Mesothelial cell of epicardium (in vitro differentiated cells): ENCODE data around the gene SMDT1. TPM values are rescaled to one million over a fixed set of nuclear protein-coding genes. Genes with fewer than 3 reads are reported as not detected.

Experiments
- DNase-seq, 2 experiments: peaks; one replicate each; pipeline ENCODE4 v3.0.0; 2021; ENCODE audit warnings: low spot score in 2 of 2; ENCODE audit not compliant: unreplicated experiment in 2 of 2
- H3K27ac Mint-ChIP-seq: 2 replicates; pipeline ENCODE4 v1.8.0; 2021; ENCODE audit warnings: mixed read lengths
- H3K27me3 Mint-ChIP-seq: 2 replicates; pipeline ENCODE4 v1.8.0; 2021; ENCODE audit warnings: low read depth, mixed read lengths
- H3K36me3 Mint-ChIP-seq: 2 replicates; pipeline ENCODE4 v1.8.0; 2021; ENCODE audit warnings: mixed read lengths
- H3K4me1 Mint-ChIP-seq: 2 replicates; pipeline ENCODE4 v1.8.0; 2021; ENCODE audit warnings: mixed read lengths
- H3K4me3 Mint-ChIP-seq: 2 replicates; pipeline ENCODE4 v1.8.0; 2021; ENCODE audit warnings: mild to moderate bottlenecking, moderate library complexity, mixed read lengths
- H3K9me3 Mint-ChIP-seq: 2 replicates; pipeline ENCODE4 v1.8.0; 2021; ENCODE audit warnings: mixed read lengths
- total RNA-seq: library from RNA; stranded (reverse); gene quantifications from 3 replicates; pipeline ENCODE4 v1.2.1, GENCODE V29; 2021
- TF ChIP-seq, protein P1 (sequence below): fragments of 200-600 bp; sonication (generic); IDR thresholded peaks from one replicate; pipeline ENCODE4 v1.5.0; 2021; ENCODE audit warnings: antibody characterized with exemption; ENCODE audit not compliant: unreplicated experiment

Gene SMDT1
- total RNA-seq, 1 donor from 2014 or later: 71.0 TPM

DNA sequence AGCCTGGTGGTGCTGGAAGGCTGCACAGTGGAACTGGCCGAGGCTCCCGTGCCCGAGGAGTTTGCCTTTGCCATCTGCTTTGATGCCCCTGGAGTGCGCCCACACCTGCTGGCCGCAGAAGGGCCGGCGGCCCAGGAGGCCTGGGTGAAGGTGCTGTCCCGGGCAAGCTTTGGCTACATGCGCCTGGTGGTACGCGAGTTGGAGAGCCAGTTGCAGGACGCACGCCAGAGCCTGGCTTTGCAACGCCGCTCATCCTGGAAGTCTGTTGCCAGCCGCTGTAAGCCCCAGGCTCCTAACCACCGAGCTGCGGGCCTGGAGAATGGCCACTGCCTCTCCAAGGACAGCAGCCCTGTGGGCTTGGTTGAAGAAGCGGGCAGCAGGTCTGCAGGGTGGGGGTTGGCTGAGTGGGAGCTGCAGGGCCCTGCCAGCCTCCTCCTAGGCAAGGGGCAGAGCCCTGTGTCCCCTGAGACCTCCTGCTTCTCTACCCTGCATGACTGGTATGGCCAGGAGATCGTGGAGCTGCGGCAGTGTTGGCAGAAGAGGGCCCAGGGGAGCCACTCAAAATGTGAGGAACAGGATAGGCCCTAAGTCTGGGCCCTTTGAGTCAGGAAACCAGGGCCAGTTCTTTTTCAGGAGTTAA is 1.9 kb upstream of the SMDT1 start:
- Mint-ChIP-seq H3K36me3 (peaks cover 7% of the 10 kb centered on the region), H3K9me3 (no peaks in the 10 kb centered on the region), H3K27me3 (no peaks in the 10 kb centered on the region), H3K27ac (peak overlapping the region; percentile 98), H3K4me3 (no peak overlapping the region), H3K4me1 (peaks cover 42% of the 10 kb centered on the region)
- TF ChIP-seq, protein P1, sequence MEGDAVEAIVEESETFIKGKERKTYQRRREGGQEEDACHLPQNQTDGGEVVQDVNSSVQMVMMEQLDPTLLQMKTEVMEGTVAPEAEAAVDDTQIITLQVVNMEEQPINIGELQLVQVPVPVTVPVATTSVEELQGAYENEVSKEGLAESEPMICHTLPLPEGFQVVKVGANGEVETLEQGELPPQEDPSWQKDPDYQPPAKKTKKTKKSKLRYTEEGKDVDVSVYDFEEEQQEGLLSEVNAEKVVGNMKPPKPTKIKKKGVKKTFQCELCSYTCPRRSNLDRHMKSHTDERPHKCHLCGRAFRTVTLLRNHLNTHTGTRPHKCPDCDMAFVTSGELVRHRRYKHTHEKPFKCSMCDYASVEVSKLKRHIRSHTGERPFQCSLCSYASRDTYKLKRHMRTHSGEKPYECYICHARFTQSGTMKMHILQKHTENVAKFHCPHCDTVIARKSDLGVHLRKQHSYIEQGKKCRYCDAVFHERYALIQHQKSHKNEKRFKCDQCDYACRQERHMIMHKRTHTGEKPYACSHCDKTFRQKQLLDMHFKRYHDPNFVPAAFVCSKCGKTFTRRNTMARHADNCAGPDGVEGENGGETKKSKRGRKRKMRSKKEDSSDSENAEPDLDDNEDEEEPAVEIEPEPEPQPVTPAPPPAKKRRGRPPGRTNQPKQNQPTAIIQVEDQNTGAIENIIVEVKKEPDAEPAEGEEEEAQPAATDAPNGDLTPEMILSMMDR: no peak
- DNase-seq: no peak

DNA sequence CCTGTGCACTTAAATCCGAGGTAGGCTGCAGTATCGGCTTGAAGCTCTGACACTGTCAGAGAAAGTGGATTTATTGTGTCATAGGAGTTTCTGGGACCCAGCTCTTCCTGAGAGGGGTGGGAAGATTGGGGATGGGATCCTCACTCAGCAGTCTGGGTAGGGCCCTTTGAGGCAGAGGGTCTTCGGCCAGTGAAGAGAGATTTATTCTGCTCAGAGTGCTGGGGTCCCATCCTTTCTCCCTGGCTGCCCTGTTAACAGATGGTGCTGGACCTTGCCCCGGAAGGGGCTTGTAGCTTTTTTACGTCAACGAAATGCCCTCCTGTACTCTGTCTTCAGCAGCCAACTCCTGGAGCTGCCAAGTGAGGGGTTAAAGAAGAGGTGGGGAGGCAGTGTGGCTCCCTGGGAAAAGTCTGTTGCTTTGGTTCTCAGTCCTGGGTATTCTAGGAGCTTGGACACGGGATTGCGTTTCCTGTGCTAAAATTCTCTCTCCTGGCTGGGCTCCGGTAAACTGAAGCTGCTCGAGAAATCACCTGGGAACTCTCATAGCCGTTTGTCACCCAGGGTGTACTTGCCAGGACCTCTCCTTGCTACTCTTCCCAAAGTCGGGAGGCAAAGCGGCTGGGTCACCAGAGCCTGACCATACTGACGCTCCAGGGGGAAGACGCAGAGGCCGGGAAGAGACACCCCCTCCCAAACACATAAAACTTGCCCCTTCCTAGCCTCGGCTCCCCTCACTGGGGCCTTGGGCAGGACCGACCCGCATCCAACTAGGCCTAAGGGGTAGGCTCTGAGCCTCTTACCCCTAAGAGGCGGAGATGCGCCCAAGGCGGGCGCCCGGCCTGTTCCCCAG is 806 bp upstream of the SMDT1 start:
- no peaks in the 10 kb centered on the region for H3K27me3 Mint-ChIP-seq
- peak overlapping the region; percentile 98 for H3K27ac Mint-ChIP-seq
- H3K4me1 Mint-ChIP-seq: peaks cover 31% of the 10 kb centered on the region
- H3K4me3 Mint-ChIP-seq: peak overlapping the region; percentile 85
- TF ChIP-seq, protein P1: no peak
- DNase-seq: no peak
- H3K36me3 Mint-ChIP-seq: peaks cover 11% of the 10 kb centered on the region
- H3K9me3 Mint-ChIP-seq: no peaks in the 10 kb centered on the region

DNA sequence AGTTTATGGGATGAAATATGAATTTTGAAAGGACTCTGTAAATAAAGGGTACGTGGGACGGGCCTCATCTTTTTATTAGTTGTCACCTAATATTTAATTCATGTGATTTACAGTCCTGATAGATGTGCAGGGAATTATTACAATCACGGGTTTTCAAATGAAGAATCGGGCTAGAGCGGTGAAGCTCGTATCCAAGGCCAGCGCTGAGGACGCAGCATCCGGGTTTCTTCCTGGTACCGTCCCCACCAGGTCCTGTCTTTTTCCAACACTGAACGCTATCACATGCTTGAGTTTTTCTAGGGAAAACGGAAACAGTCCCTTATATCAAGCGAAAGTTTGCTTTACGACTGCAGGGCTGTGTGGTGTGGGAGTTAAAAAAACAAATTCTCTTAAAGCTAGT is 787 bp downstream of the SMDT1 start:
- peak overlapping the region; percentile 98 for H3K27ac Mint-ChIP-seq
- DNase-seq: peak in 1 of 2 experiments; percentile 46
- peaks cover 26% of the 10 kb centered on the region for H3K4me1 Mint-ChIP-seq
- no peaks in the 10 kb centered on the region for H3K9me3 Mint-ChIP-seq
- H3K27me3 Mint-ChIP-seq: no peaks in the 10 kb centered on the region
- H3K4me3 Mint-ChIP-seq: peak overlapping the region; percentile 85
- H3K36me3 Mint-ChIP-seq: peaks cover 21% of the 10 kb centered on the region
- TF ChIP-seq, protein P1: no peak

DNA sequence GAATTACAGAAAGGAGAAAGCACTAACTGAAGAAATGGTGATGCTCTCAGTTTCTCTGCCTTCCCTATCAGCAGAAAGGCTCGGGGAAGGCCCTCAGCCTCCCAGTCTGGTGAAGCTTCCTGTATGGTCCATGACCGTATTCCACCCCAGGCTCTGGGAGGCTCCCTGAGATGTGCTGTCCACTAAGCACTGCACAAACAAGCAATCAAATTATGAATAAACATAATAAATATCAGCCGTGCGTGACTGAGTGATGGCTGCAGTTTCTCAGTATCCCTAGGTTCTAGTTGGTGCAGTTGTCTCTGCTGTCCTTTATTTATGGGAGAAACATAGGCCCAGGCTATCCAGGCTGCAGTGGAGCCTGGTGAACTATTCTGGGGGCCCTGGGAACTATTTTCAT is 3.6 kb downstream of the SMDT1 start:
- peaks cover 37% of the 10 kb centered on the region for H3K36me3 Mint-ChIP-seq
- H3K4me1 Mint-ChIP-seq: peaks cover 26% of the 10 kb centered on the region
- no peak overlapping the region for H3K27ac Mint-ChIP-seq
- no peaks in the 10 kb centered on the region for H3K27me3 Mint-ChIP-seq
- TF ChIP-seq, protein P1: no peak
- H3K9me3 Mint-ChIP-seq: no peaks in the 10 kb centered on the region
- no peak for DNase-seq
- H3K4me3 Mint-ChIP-seq: no peak overlapping the region

DNA sequence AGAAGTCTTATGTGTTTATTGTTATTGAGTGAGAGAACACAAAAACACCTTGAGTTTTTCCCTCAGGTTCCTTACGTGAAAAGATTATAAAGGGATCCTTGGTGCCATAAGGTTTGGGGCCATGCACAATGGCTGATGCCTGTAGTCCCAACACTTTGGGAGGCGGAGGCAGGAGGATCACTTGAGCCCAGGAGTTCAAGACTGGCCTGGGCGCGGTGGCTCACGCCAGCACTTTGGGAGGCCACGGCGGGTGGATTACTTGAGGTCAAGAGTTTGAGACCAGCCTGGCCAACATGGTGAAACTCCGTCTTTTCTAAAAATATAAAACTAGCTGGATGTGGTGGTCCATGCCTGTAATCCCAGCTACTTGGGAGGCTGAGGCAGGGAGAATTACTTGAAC is 5.4 kb downstream of the SMDT1 start:
- Mint-ChIP-seq H3K9me3 (no peaks in the 10 kb centered on the region), H3K4me3 (no peak overlapping the region), H3K27ac (no peak overlapping the region), H3K36me3 (peaks cover 45% of the 10 kb centered on the region), H3K4me1 (peaks cover 23% of the 10 kb centered on the region), H3K27me3 (no peaks in the 10 kb centered on the region)
- no peak for DNase-seq
- TF ChIP-seq, protein P1: no peak
